VCaP (cell line): ENCODE data around the gene LOXL1.

ENCODE experiments used
- H3K27ac ChIP-seq: fragments of 450-650 bp; 2 replicates; pipeline ENCODE4 v1.5.1; 2017
- CTCF ChIP-seq: fragments of 450-650 bp; conservative IDR thresholded peaks from 2 replicates; pipeline ENCODE4 v1.5.1; 2017; ENCODE audit warnings: mild to moderate bottlenecking, moderate library complexity

The LOXL1 gene

GRCh38 chr15:73986776-73987056 is 60.5 kb downstream of the LOXL1 start:
- TF ChIP-seq CTCF: no peak
- H3K27ac ChIP-seq: no peak overlapping the region

GRCh38 chr15:73987250-73987649 is 61.0 kb downstream of the LOXL1 start:
- H3K27ac ChIP-seq: no peak overlapping the region
- no peak for TF ChIP-seq CTCF

GRCh38 chr15:73987681-73988444 is 61.6 kb downstream of the LOXL1 start:
- H3K27ac ChIP-seq: no peak overlapping the region
- TF ChIP-seq CTCF: no peak

GRCh38 chr15:73988445-73988969 is 62.2 kb downstream of the LOXL1 start:
- TF ChIP-seq CTCF: no peak
- no peak overlapping the region for H3K27ac ChIP-seq

- no peak overlapping the region for H3K27ac ChIP-seq
These were observed 62.9 kb downstream of the LOXL1 start for GRCh38 chr15:73989001-73989798.

GRCh38 chr15:73990250-73991005 is 64.2 kb downstream of the LOXL1 start:
- peak overlapping the region; percentile 89 for H3K27ac ChIP-seq
- no peak for TF ChIP-seq CTCF

More at GRCh38 chr15:73989001-73989798, 62.9 kb downstream of the LOXL1 start:
- TF ChIP-seq CTCF: no peak

- TF ChIP-seq CTCF: no peak
- H3K27ac ChIP-seq: peak overlapping the region; percentile 89
These were observed 65.0 kb downstream of the LOXL1 start for GRCh38 chr15:73991260-73991659.
